ENCODE measurements around the gene CYP3A5.

Gene CYP3A5

DNA sequence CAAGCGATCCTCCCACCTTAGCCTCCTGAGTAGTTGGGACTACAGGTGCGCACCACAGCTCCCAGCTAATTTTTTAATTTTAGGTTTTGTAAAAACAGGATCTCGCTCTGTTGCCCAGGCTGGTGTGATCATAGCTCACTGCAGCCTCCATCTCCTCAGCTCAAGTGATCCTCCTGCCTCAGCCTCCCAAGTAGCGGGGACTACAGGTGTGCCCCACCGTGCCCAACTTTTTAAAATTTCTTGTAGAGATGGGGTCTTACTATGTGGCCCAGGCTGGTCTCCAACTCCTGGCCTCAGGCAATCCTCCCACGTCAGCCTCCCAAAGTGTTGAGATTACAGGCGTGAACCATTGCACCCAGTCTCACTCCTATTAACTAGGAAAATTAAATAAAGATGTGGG is 74.3 kb downstream of the CYP3A5 start:
- no peak for DNase-seq

GRCh38 chr7:99601656-99602310 is 78.0 kb downstream of the CYP3A5 start:
- no peak for DNase-seq

- DNase-seq = no peak
Measured at GRCh38 chr7:99599836-99600235, 80.0 kb downstream of the CYP3A5 start.

Measured in NCI-H2171 (cell line).